HepG2 (cell line): ENCODE measurements around the gene TTN. TPM values are rescaled to one million over a fixed set of nuclear protein-coding genes. Genes with fewer than 3 reads are reported as not detected.

Source experiments
- ATAC-seq: fragments of 200-7000 bp; cut with Tn5 transposase; 3 replicates; pipeline ENCODE4 v1.9.1; 2020; ENCODE audit warnings: mild to moderate bottlenecking, moderate library complexity
- BruUV-seq: library from RNA; stranded (reverse); fragments of 400-500 nt; replicated peaks from 2 replicates; lab custom pipeline; 2021; lab: Mats Ljungman, UMichigan
- CTCF ChIA-PET: fragments of 300-600 bp; formaldehyde crosslinking; extraction: SDS; loops from one replicate; lab custom pipeline; 2021; ENCODE audit warnings: low total read pairs, inconsistent platforms, low intra/inter-chr PET ratio; lab: Yijun Ruan, JAX
- POLR2A ChIA-PET: fragments of 350-600 bp; sonication (Branson Sonifier 250); formaldehyde crosslinking; loops from one replicate; lab custom pipeline; 2020; ENCODE audit warnings: antibody characterized with exemption, inconsistent platforms; lab: Yijun Ruan, JAX
- DNase-seq: peaks from one replicate; pipeline ENCODE4 v3.0.0-alpha.2; 2015; ENCODE audit warnings: low spot score
- FAIRE-seq: peaks from 3 replicates; lab custom pipeline; 2011; peaks lifted over from hg19 to GRCh38; lab: Jason Lieb, UNC
- H2AFZ ChIP-seq: one replicate; pipeline ENCODE4 v1.6.1; 2011; ENCODE audit warnings: low read length, inconsistent platforms
- H3K27ac ChIP-seq: fragments of 300-600 bp; 3 replicates; pipeline ENCODE4 v1.8.0; 2011; ENCODE audit warnings: mixed run types, mild to moderate bottlenecking, mixed read lengths, low read length, inconsistent platforms; ENCODE audit not compliant: insufficient read depth; ENCODE audit errors: extremely low read length
- H3K27me3 ChIP-seq, 2 experiments: fragments of 200-600 bp in 1 of 2; 2 replicates in 1 of 2; 3 replicates in 1 of 2; pipeline versions ENCODE4 v1.6.0 to v1.8.0; 2011; ENCODE audit warnings: low read length in 2 of 2, mild to moderate bottlenecking in 2 of 2, moderate library complexity in 2 of 2, inconsistent platforms in 1 of 2; ENCODE audit not compliant: insufficient read depth in 2 of 2, control insufficient read depth in 1 of 2
- H3K36me3 ChIP-seq, 2 experiments: fragments of 200-600 bp in 1 of 2; replicated peaks in 1 of 2; 2 replicates in 1 of 2; 3 replicates in 1 of 2; pipeline versions ENCODE4 v1.5.1 to v1.8.0; 2011; ENCODE audit warnings: low read length in 2 of 2, inconsistent platforms in 1 of 2; ENCODE audit not compliant: insufficient read depth in 2 of 2, control insufficient read depth in 1 of 2
- H3K4me1 ChIP-seq: 2 replicates; pipeline ENCODE4 v1.5.1; 2012; ENCODE audit warnings: low read length, inconsistent platforms; ENCODE audit not compliant: insufficient read depth
- H3K4me2 ChIP-seq: 2 replicates; pipeline ENCODE4 v1.6.0; 2011; ENCODE audit warnings: low read depth, low read length, inconsistent platforms
- H3K4me3 ChIP-seq, 3 experiments: fragments of 200-600 bp in 1 of 3; sonication (generic), shearing (Covaris generic) in 1 of 3; replicated peaks in 1 of 3; 2 replicates each; pipeline ENCODE4 v1.5.1; 2011 to 2016; ENCODE audit warnings: low read length in 3 of 3, inconsistent platforms in 2 of 3, low read depth in 2 of 3, mild to moderate bottlenecking in 2 of 3, control low read depth in 1 of 3, mixed read lengths in 1 of 3; ENCODE audit not compliant: insufficient read depth in 1 of 3
- H3K79me2 ChIP-seq: one replicate; pipeline ENCODE4 v1.6.1; 2011; ENCODE audit warnings: low read length, inconsistent platforms; ENCODE audit not compliant: insufficient read depth
- H3K9ac ChIP-seq: 2 replicates; pipeline ENCODE4 v1.6.0; 2011; ENCODE audit warnings: mild to moderate bottlenecking, low read depth, low read length, inconsistent platforms; ENCODE audit not compliant: insufficient read depth
- H3K9me3 ChIP-seq: 2 replicates; pipeline ENCODE4 v1.5.1; 2012; ENCODE audit warnings: mild to moderate bottlenecking, low read length
- H4K20me1 ChIP-seq: 2 replicates; pipeline ENCODE4 v1.6.0; 2011; ENCODE audit warnings: inconsistent platforms, mild to moderate bottlenecking, low read length, moderate library complexity; ENCODE audit not compliant: insufficient read depth
- CAMTA2 ChIP-seq: sonication (generic); formaldehyde crosslinking; IDR thresholded peaks from 2 replicates; pipeline ENCODE4 v1.4.0; 2020; ENCODE audit warnings: mild to moderate bottlenecking, missing genetic modification reagents, borderline replicate concordance
- CCDC6 ChIP-seq: sonication (generic); formaldehyde crosslinking; IDR thresholded peaks from 2 replicates; pipeline ENCODE4 v1.8.1; 2022; ENCODE audit warnings: mild to moderate bottlenecking, missing genetic modification reagents, moderate library complexity
- E2F5 ChIP-seq: sonication (generic); formaldehyde crosslinking; conservative IDR thresholded peaks from 2 replicates; pipeline ENCODE4 v1.4.0; 2020; ENCODE audit warnings: missing genetic modification reagents
- FOSL1 ChIP-seq: sonication (generic); formaldehyde crosslinking; IDR thresholded peaks from 2 replicates; pipeline ENCODE4 v1.9.0; 2021; ENCODE audit warnings: missing genetic modification reagents, borderline replicate concordance
- PAWR ChIP-seq: sonication (generic); formaldehyde crosslinking; IDR thresholded peaks from 2 replicates; pipeline ENCODE4 v1.4.0; 2020; ENCODE audit warnings: missing genetic modification reagents, mild to moderate bottlenecking, borderline replicate concordance
- SALL2 ChIP-seq: sonication (generic); formaldehyde crosslinking; IDR thresholded peaks from 2 replicates; pipeline ENCODE4 v1.8.1; 2023; ENCODE audit warnings: mild to moderate bottlenecking, missing genetic modification reagents, inconsistent platforms
- ZBTB1 ChIP-seq: sonication (generic); formaldehyde crosslinking; IDR thresholded peaks from 2 replicates; pipeline ENCODE4 v1.4.0; 2020; ENCODE audit warnings: missing genetic modification reagents, borderline replicate concordance
- ZEB1 ChIP-seq: IDR thresholded peaks from 2 replicates; pipeline ENCODE4 v1.6.1; 2012; ENCODE audit warnings: mild to moderate bottlenecking, low read depth, inconsistent platforms; ENCODE audit not compliant: insufficient replicate concordance
- ZFP90 ChIP-seq: sonication (generic); formaldehyde crosslinking; IDR thresholded peaks from 2 replicates; pipeline ENCODE4 v1.8.0; 2022; ENCODE audit warnings: missing genetic modification reagents, mild to moderate bottlenecking, inconsistent platforms, borderline replicate concordance
- ZNF136 ChIP-seq: sonication (generic); formaldehyde crosslinking; IDR thresholded peaks from 2 replicates; pipeline ENCODE4 v1.8.1; 2022; ENCODE audit warnings: low read depth, mild to moderate bottlenecking, moderate library complexity, missing genetic modification reagents
- ZNF224 ChIP-seq: sonication (generic); formaldehyde crosslinking; IDR thresholded peaks from 2 replicates; pipeline ENCODE4 v1.5.0; 2020; ENCODE audit warnings: mild to moderate bottlenecking, missing genetic modification reagents
- ZNF253 ChIP-seq: sonication (generic); formaldehyde crosslinking; IDR thresholded peaks from 2 replicates; pipeline ENCODE4 v1.8.0; 2022; ENCODE audit warnings: mild to moderate bottlenecking, missing genetic modification reagents, borderline replicate concordance
- ZNF326 ChIP-seq: sonication (generic); formaldehyde crosslinking; IDR thresholded peaks from 2 replicates; pipeline ENCODE4 v1.4.0; 2020; ENCODE audit warnings: missing genetic modification reagents, borderline replicate concordance
- ZNF772 ChIP-seq: sonication (generic); formaldehyde crosslinking; IDR thresholded peaks from 2 replicates; pipeline ENCODE4 v1.5.0; 2020; ENCODE audit warnings: mild to moderate bottlenecking, missing genetic modification reagents
- ZNF790 ChIP-seq: sonication (generic); formaldehyde crosslinking; IDR thresholded peaks from 2 replicates; pipeline ENCODE4 v1.8.0; 2022; ENCODE audit warnings: missing genetic modification reagents, mild to moderate bottlenecking, borderline replicate concordance
- WGBS: methylation state at CpG from one replicate; pipeline ENCODE4 v1.1.6; 2017; ENCODE audit warnings: low lambda C conversion rate; 5-methylcytosine and 5-hydroxymethylcytosine counted together
- in situ Hi-C: cut with HindIII; loops from 2 replicates; pipeline ENCODE4 v1.10.0; 2017; ENCODE audit warnings: low pct_unique_long_range_greater_than_20kb; ENCODE audit not compliant: extremely low pct_ligation_motif_present
- intact Hi-C: fragments of 100-400 bp; cut with micrococcal nuclease; formaldehyde crosslinking; loops from one replicate; pipeline ENCODE4 v1.10.0; 2022; ENCODE audit not compliant: unreplicated experiment
- polyA plus RNA-seq, 8 experiments: library from polyadenylated mRNA; depleted of rRNA in 3 of 8; stranded (reverse) in 7 of 8; unstranded in 1 of 8; fragments of >200 nt; fragmentation: Illumina TruSeq in 4 of 8; extraction: Trizol in 4 of 8; gene quantifications; 2 replicates each; pipeline versions ENCODE4 v1.2.1 to v1.2.3, GENCODE V29; 2011 to 2016; ENCODE audit warnings: low read depth in 4 of 8, missing spikeins in 1 of 8, mixed read lengths in 1 of 8; ENCODE audit not compliant: insufficient read depth in 1 of 8
- total RNA-seq, 5 experiments: library from RNA; depleted of rRNA; stranded (reverse); fragments of >200 nt; fragmentation: Illumina TruSeq; extraction: Trizol; gene quantifications; 2 replicates each; pipeline ENCODE4 v1.2.3, GENCODE V29; 2016; ENCODE audit warnings: low read depth in 1 of 5
- TF ChIP-seq, protein P1 (sequence below): sonication (generic); formaldehyde crosslinking; IDR thresholded peaks from 2 replicates; pipeline ENCODE4 v1.8.1; 2023; ENCODE audit warnings: mild to moderate bottlenecking, missing genetic modification reagents

Gene TTN
- total and polyA plus RNA-seq, 2 of the 13 experiments (the other 11 are each of a cell fraction or from before 2014, with no cell fraction given) = under 0.01 TPM

GRCh38 chr2:178530625-178531142, 276.5 kb downstream of the TTN start:
- Histone ChIP-seq H3K4me3 (no peak overlapping the region), H3K9ac (no peak overlapping the region), H4K20me1 (no peaks in the 10 kb centered on the region), H3K27me3 (no peaks in the 10 kb centered on the region), H3K4me2 (no peak overlapping the region), H3K27ac (no peak overlapping the region), H3K4me1 (no peaks in the 10 kb centered on the region), H3K36me3 (no peaks in the 10 kb centered on the region; a peak in 1 of 5 replicates), H3K9me3 (no peaks in the 10 kb centered on the region), H2AFZ (no peak overlapping the region), H3K79me2 (peaks cover 6% of the 10 kb centered on the region)
- FAIRE-seq = no peak
- CTCF ChIA-PET = no interaction called here
- BruUV-seq = no TSS peak
- no peak for ATAC-seq
- TF ChIP-seq PAWR (CRISPR knock-in tag) (no peak), ZNF326 (CRISPR knock-in tag) (no peak), CAMTA2 (no peak), ZNF224 (CRISPR knock-in tag) (no peak), ZNF253 (no peak), E2F5 (CRISPR knock-in tag) (no peak), ZFP90 (CRISPR knock-in tag) (no peak), ZNF136 (CRISPR knock-in tag) (no peak), SALL2 (CRISPR knock-in tag) (no peak), CCDC6 (no peak), ZNF772 (CRISPR knock-in tag) (no peak), FOSL1 (no peak), ZBTB1 (CRISPR knock-in tag) (no peak), ZEB1 (no peak), ZNF790 (CRISPR knock-in tag) (no peak)
- TF ChIP-seq, protein P1, sequence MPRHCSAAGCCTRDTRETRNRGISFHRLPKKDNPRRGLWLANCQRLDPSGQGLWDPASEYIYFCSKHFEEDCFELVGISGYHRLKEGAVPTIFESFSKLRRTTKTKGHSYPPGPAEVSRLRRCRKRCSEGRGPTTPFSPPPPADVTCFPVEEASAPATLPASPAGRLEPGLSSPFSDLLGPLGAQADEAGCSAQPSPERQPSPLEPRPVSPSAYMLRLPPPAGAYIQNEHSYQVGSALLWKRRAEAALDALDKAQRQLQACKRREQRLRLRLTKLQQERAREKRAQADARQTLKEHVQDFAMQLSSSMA (CRISPR knock-in tag) = no peak
- intact Hi-C loops (no loop called here), in situ Hi-C loops (no loop called here)
- POLR2A ChIA-PET = no interaction called here
- no peak for DNase-seq
- WGBS = 46% methylated on average over 8 of the region's 8 CpGs
